Measurements from ENCODE around the gene SLC25A48. TPM values are rescaled to one million over a fixed set of nuclear protein-coding genes. Genes with fewer than 3 reads are reported as not detected.
"Not testable (repeated sequence)": the region's sequence is repeated elsewhere in the genome, so short reads cannot be mapped to it uniquely, and the experiment has no call there.

SLC25A48 gene
- total RNA-seq, 1 donor from 2014 or later = not detected

GRCh38 chr5:135832941-135833920 is 1.2 kb upstream of the SLC25A48 start:
- no peak for TF ChIP-seq CTCF (IDR thresholded peaks at IDR 0.05; ENCODE audit: unreplicated experiment)
- Mint-ChIP-seq H3K4me1 (ENCODE audit: unreplicated experiment) (peaks cover 4% of the 10 kb centered on the region), H3K9me3 (ENCODE audit: unreplicated experiment) (peaks cover 5% of the 10 kb centered on the region), H3K36me3 (ENCODE audit: low read depth, unreplicated experiment) (no peaks in the 10 kb centered on the region), H3K27ac (ENCODE audit: unreplicated experiment) (no peak overlapping the region), H3K4me3 (ENCODE audit: unreplicated experiment) (no peak overlapping the region), H3K27me3 (ENCODE audit: unreplicated experiment) (peaks cover 19% of the 10 kb centered on the region)
- no peak for DNase-seq (ENCODE audit: low spot score)

GRCh38 chr5:135833961-135834638 is 363 bp upstream of the SLC25A48 start:
- TF ChIP-seq CTCF (IDR thresholded peaks at IDR 0.05; ENCODE audit: unreplicated experiment) = no peak
- DNase-seq (ENCODE audit: low spot score) = no peak
- Mint-ChIP-seq H3K27me3 (ENCODE audit: unreplicated experiment) (peaks cover 19% of the 10 kb centered on the region), H3K4me1 (ENCODE audit: unreplicated experiment) (peaks cover 4% of the 10 kb centered on the region), H3K4me3 (ENCODE audit: unreplicated experiment) (peak overlapping the region; percentile 77), H3K36me3 (ENCODE audit: low read depth, unreplicated experiment) (peaks cover 2% of the 10 kb centered on the region), H3K27ac (ENCODE audit: unreplicated experiment) (no peak overlapping the region), H3K9me3 (ENCODE audit: unreplicated experiment) (peaks cover 7% of the 10 kb centered on the region)

- Mint-ChIP-seq H3K4me3 (ENCODE audit: unreplicated experiment) (no peak overlapping the region), H3K36me3 (ENCODE audit: low read depth, unreplicated experiment) (peaks cover 2% of the 10 kb centered on the region), H3K4me1 (ENCODE audit: unreplicated experiment) (peaks cover 4% of the 10 kb centered on the region), H3K9me3 (ENCODE audit: unreplicated experiment) (peaks cover 8% of the 10 kb centered on the region), H3K27me3 (ENCODE audit: unreplicated experiment) (peaks cover 14% of the 10 kb centered on the region), H3K27ac (ENCODE audit: unreplicated experiment) (no peak overlapping the region)
- no peak for TF ChIP-seq CTCF (IDR thresholded peaks at IDR 0.05; ENCODE audit: unreplicated experiment)
- no peak for DNase-seq (ENCODE audit: low spot score)
Measured at GRCh38 chr5:135835766-135836165, 1.3 kb downstream of the SLC25A48 start.

GRCh38 chr5:135838395-135838794 is 3.9 kb downstream of the SLC25A48 start:
- not testable (repeated sequence) for H3K9me3 Mint-ChIP-seq (ENCODE audit: unreplicated experiment); H3K27me3 Mint-ChIP-seq (ENCODE audit: unreplicated experiment); H3K4me3 Mint-ChIP-seq (ENCODE audit: unreplicated experiment); H3K27ac Mint-ChIP-seq (ENCODE audit: unreplicated experiment); H3K36me3 Mint-ChIP-seq (ENCODE audit: low read depth, unreplicated experiment); DNase-seq (ENCODE audit: low spot score); H3K4me1 Mint-ChIP-seq (ENCODE audit: unreplicated experiment)

- H3K4me3 Mint-ChIP-seq (ENCODE audit: unreplicated experiment) = no peak overlapping the region
- H3K4me1 Mint-ChIP-seq (ENCODE audit: unreplicated experiment) = no peaks in the 10 kb centered on the region
- peaks cover 3% of the 10 kb centered on the region for H3K27me3 Mint-ChIP-seq (ENCODE audit: unreplicated experiment)
- no peak overlapping the region for H3K27ac Mint-ChIP-seq (ENCODE audit: unreplicated experiment)
- H3K9me3 Mint-ChIP-seq (ENCODE audit: unreplicated experiment) = peaks cover 8% of the 10 kb centered on the region
- H3K36me3 Mint-ChIP-seq (ENCODE audit: low read depth, unreplicated experiment) = peaks cover 2% of the 10 kb centered on the region
- TF ChIP-seq CTCF (IDR thresholded peaks at IDR 0.05; ENCODE audit: unreplicated experiment) = no peak
- no peak for DNase-seq (ENCODE audit: low spot score)
Measured at GRCh38 chr5:135839566-135839965, 5.1 kb downstream of the SLC25A48 start.
